ENCODE results near the gene BICRA.

Gene BICRA

GRCh38 chr19:47600246-47601179 lies 8.4 kb upstream of the BICRA start:
- peak; percentile 99 for DNase-seq (ENCODE audit: low read depth in 1 of 2, low spot score in 1 of 2)

GRCh38 chr19:47601180-47601904 lies 7.6 kb upstream of the BICRA start:
- no peak for DNase-seq (ENCODE audit: low read depth in 1 of 2, low spot score in 1 of 2)

GRCh38 chr19:47603706-47604565 lies 5.0 kb upstream of the BICRA start:
- DNase-seq (ENCODE audit: low read depth in 1 of 2, low spot score in 1 of 2) = no peak

GRCh38 chr19:47607564-47608073 lies 1.3 kb upstream of the BICRA start:
- no peak for DNase-seq (ENCODE audit: low read depth in 1 of 2, low spot score in 1 of 2)

GRCh38 chr19:47608074-47608918 lies 638 bp upstream of the BICRA start:
- peak; percentile 92 to 95 for DNase-seq (ENCODE audit: low read depth in 1 of 2, low spot score in 1 of 2)

GRCh38 chr19:47609906-47610894 lies 1.3 kb downstream of the BICRA start:
- peak; percentile 19 to 36 for DNase-seq (ENCODE audit: low read depth in 1 of 2, low spot score in 1 of 2)

GRCh38 chr19:47610902-47611301 lies 2.0 kb downstream of the BICRA start:
- DNase-seq (ENCODE audit: low read depth in 1 of 2, low spot score in 1 of 2) = no peak

- DNase-seq (ENCODE audit: low read depth in 1 of 2, low spot score in 1 of 2) = no peak
Observed at GRCh38 chr19:47613165-47614020, 4.5 kb downstream of the BICRA start.

GRCh38 chr19:47614021-47614295 lies 5.0 kb downstream of the BICRA start:
- no peak for DNase-seq (ENCODE audit: low read depth in 1 of 2, low spot score in 1 of 2)

GRCh38 chr19:47614559-47614958 lies 5.6 kb downstream of the BICRA start:
- no peak for DNase-seq (ENCODE audit: low read depth in 1 of 2, low spot score in 1 of 2)

GRCh38 chr19:47615230-47615629 lies 6.3 kb downstream of the BICRA start:
- no peak for DNase-seq (ENCODE audit: low read depth in 1 of 2, low spot score in 1 of 2)

- DNase-seq (ENCODE audit: low read depth in 1 of 2, low spot score in 1 of 2) = no peak
Observed at GRCh38 chr19:47615714-47616113, 6.8 kb downstream of the BICRA start.

GRCh38 chr19:47618771-47619170 lies 9.8 kb downstream of the BICRA start:
- DNase-seq (ENCODE audit: low read depth in 1 of 2, low spot score in 1 of 2) = no peak

GRCh38 chr19:47619763-47620162 lies 10.8 kb downstream of the BICRA start:
- DNase-seq (ENCODE audit: low read depth in 1 of 2, low spot score in 1 of 2) = no peak

GRCh38 chr19:47623151-47623920 lies 14.4 kb downstream of the BICRA start:
- DNase-seq (ENCODE audit: low read depth in 1 of 2, low spot score in 1 of 2) = no peak

GRCh38 chr19:47623921-47624391 lies 15.0 kb downstream of the BICRA start:
- no peak for DNase-seq (ENCODE audit: low read depth in 1 of 2, low spot score in 1 of 2)

GRCh38 chr19:47625650-47626049 lies 16.7 kb downstream of the BICRA start:
- no peak for DNase-seq (ENCODE audit: low read depth in 1 of 2, low spot score in 1 of 2)

Data from activated T-helper 1 cell treated with anti-CD3 and anti-CD28 coated beads, Interleukin-2, amount 50 U/mL, for 16 hours (primary cell).